Suprapubic skin (tissue), 4 donors: ENCODE data around the gene SERPINA12.

Experiments used
- POLR2A ChIP-seq, 2 donors: fragments of 450-650 bp; IDR thresholded peaks; one replicate each; pipeline ENCODE4 v1.6.1; 2017; ENCODE audit warnings: antibody characterized with exemption in 2 of 2, mild to moderate bottlenecking in 2 of 2, moderate library complexity in 2 of 2
- POLR2AphosphoS5 ChIP-seq, 3 donors: sonication (generic); formaldehyde crosslinking; IDR thresholded peaks; one replicate each; pipeline ENCODE4 v1.6.1; 2017; ENCODE audit warnings: antibody characterized with exemption in 3 of 3
- TF ChIP-seq, protein P1 (sequence below), 2 donors: fragments of 200-600 bp in 1 of 2; fragments of 450-650 bp in 1 of 2; sonication (generic) in 1 of 2; IDR thresholded peaks; one replicate each; pipeline ENCODE4 v1.5.1; 2016 to 2019; ENCODE audit warnings: antibody characterized with exemption in 2 of 2, mild to moderate bottlenecking in 1 of 2, moderate library complexity in 1 of 2

- TF ChIP-seq, protein P1, sequence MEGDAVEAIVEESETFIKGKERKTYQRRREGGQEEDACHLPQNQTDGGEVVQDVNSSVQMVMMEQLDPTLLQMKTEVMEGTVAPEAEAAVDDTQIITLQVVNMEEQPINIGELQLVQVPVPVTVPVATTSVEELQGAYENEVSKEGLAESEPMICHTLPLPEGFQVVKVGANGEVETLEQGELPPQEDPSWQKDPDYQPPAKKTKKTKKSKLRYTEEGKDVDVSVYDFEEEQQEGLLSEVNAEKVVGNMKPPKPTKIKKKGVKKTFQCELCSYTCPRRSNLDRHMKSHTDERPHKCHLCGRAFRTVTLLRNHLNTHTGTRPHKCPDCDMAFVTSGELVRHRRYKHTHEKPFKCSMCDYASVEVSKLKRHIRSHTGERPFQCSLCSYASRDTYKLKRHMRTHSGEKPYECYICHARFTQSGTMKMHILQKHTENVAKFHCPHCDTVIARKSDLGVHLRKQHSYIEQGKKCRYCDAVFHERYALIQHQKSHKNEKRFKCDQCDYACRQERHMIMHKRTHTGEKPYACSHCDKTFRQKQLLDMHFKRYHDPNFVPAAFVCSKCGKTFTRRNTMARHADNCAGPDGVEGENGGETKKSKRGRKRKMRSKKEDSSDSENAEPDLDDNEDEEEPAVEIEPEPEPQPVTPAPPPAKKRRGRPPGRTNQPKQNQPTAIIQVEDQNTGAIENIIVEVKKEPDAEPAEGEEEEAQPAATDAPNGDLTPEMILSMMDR (IDR thresholded peaks at IDR 0.05) = no peak
- TF ChIP-seq POLR2A (IDR thresholded peaks at IDR 0.05) (no peak), POLR2AphosphoS5 (IDR thresholded peaks at IDR 0.05) (no peak)
These were observed 27.7 kb downstream of the SERPINA12 start for GRCh38 chr14:94481468-94482131.
